SK-N-SH (cell line): ENCODE measurements around the gene CPHXL2. TPM values are rescaled to one million over a fixed set of nuclear protein-coding genes. Genes with fewer than 3 reads are reported as not detected.

Experiments used
- CTCF ChIA-PET: fragments of 300-600, 350-600 bp; formaldehyde crosslinking; extraction: SDS; loops from one replicate; lab custom pipeline; 2021; lab: Yijun Ruan, JAX
- POLR2A ChIA-PET: fragments of 350-600 bp; sonication (Branson Sonifier 250); formaldehyde crosslinking; extraction: SDS; loops from one replicate; lab custom pipeline; 2020; ENCODE audit warnings: antibody characterized with exemption, inconsistent platforms; lab: Yijun Ruan, JAX
- DNase-seq: peaks from one replicate; pipeline ENCODE4 v3.0.0; 2012
- H2AFZ ChIP-seq: fragments of 200-600 bp; sonication (generic); 2 replicates; pipeline ENCODE4 v1.8.1; 2016; ENCODE audit warnings: antibody characterized with exemption, mild to moderate bottlenecking, low read depth
- H3F3A ChIP-seq: fragments of 200-600 bp; sonication (generic); replicated peaks from 2 replicates; pipeline ENCODE3; 2016; ENCODE audit warnings: antibody characterized with exemption, mild to moderate bottlenecking; ENCODE audit not compliant: insufficient read depth
- H3K27ac ChIP-seq, 2 experiments: fragments of 200-500 bp in 1 of 2; fragments of 200-600 bp in 1 of 2; sonication (Bioruptor generic) in 1 of 2; sonication (generic), shearing (Covaris generic) in 1 of 2; 2 replicates each; pipeline versions ENCODE4 v1.5.1 to v1.6.1; 2014 to 2016; ENCODE audit warnings: low read depth in 2 of 2, inconsistent platforms in 1 of 2, low read length in 1 of 2, mild to moderate bottlenecking in 1 of 2, mixed read lengths in 1 of 2
- H3K27me3 ChIP-seq: fragments of 200-600 bp; sonication (generic), shearing (Covaris generic); 2 replicates; pipeline ENCODE4 v1.6.1; 2016; ENCODE audit warnings: mixed run types; ENCODE audit not compliant: insufficient read depth
- H3K36me3 ChIP-seq, 2 experiments: fragments of 200-500 bp in 1 of 2; fragments of 200-600 bp in 1 of 2; sonication (Bioruptor generic) in 1 of 2; sonication (generic) in 1 of 2; replicated peaks in 1 of 2; 2 replicates each; pipeline versions ENCODE3 to v1.5.1; 2014 to 2016; ENCODE audit warnings: low read length in 1 of 2, mild to moderate bottlenecking in 1 of 2; ENCODE audit not compliant: insufficient read depth in 2 of 2, control insufficient read depth in 1 of 2
- H3K4me1 ChIP-seq, 2 experiments: fragments of 200-500 bp in 1 of 2; fragments of 200-600 bp in 1 of 2; sonication (Bioruptor generic) in 1 of 2; sonication (generic), shearing (Covaris generic) in 1 of 2; 2 replicates each; pipeline versions ENCODE4 v1.5.1 to v1.6.1; 2014 to 2016; ENCODE audit warnings: low read depth in 1 of 2, low read length in 1 of 2, mixed run types in 1 of 2; ENCODE audit not compliant: insufficient read depth in 2 of 2, control insufficient read depth in 1 of 2
- H3K4me2 ChIP-seq: fragments of 200-600 bp; sonication (generic), shearing (Covaris generic); 2 replicates; pipeline ENCODE4 v1.6.1; 2017; ENCODE audit warnings: mixed run types
- H3K4me3 ChIP-seq, 2 experiments: fragments of 200-500 bp in 1 of 2; fragments of 200-600 bp in 1 of 2; sonication (Bioruptor generic) in 1 of 2; sonication (generic), shearing (Covaris generic) in 1 of 2; 2 replicates each; pipeline versions ENCODE4 v1.5.1 to v1.8.1; 2014 to 2016; ENCODE audit warnings: low read depth in 2 of 2, inconsistent platforms in 1 of 2, low read length in 1 of 2, mild to moderate bottlenecking in 1 of 2, mixed read lengths in 1 of 2, moderate library complexity in 1 of 2
- H3K79me2 ChIP-seq: fragments of 200-600 bp; sonication (generic); 2 replicates; pipeline ENCODE4 v1.8.1; 2017; ENCODE audit warnings: mild to moderate bottlenecking; ENCODE audit not compliant: insufficient read depth
- H3K9ac ChIP-seq: fragments of 200-600 bp; sonication (generic); 2 replicates; pipeline ENCODE4 v1.6.1; 2017; ENCODE audit warnings: mixed run types
- H3K9me2 ChIP-seq: fragments of 200-600 bp; sonication (generic); 2 replicates; pipeline ENCODE4 v1.6.1; 2017; ENCODE audit warnings: mixed run types
- H3K9me3 ChIP-seq: fragments of 200-600 bp; sonication (generic); 2 replicates; pipeline ENCODE4 v1.6.1; 2017; ENCODE audit warnings: mixed run types, mild to moderate bottlenecking, moderate library complexity
- H4K20me1 ChIP-seq: fragments of 200-600 bp; sonication (generic); 2 replicates; pipeline ENCODE4 v1.6.1; 2017; ENCODE audit warnings: mild to moderate bottlenecking, mixed run types; ENCODE audit not compliant: insufficient read depth
- CHD2 ChIP-seq: fragments of 150-350 bp; IDR thresholded peaks from 2 replicates; pipeline ENCODE4 v1.6.1; 2018; ENCODE audit warnings: low read length; ENCODE audit not compliant: partially characterized antibody
- EZH2phosphoT487 ChIP-seq: fragments of 200-600 bp; sonication (generic); IDR thresholded peaks from 2 replicates; pipeline ENCODE4 v1.6.1; 2017; ENCODE audit warnings: low read depth, mixed run types, mild to moderate bottlenecking, antibody characterized with exemption, moderate library complexity, borderline replicate concordance
- FOXJ3 ChIP-seq: sonication (generic); formaldehyde crosslinking; IDR thresholded peaks from 2 replicates; pipeline ENCODE4 v1.5.1; 2020; ENCODE audit warnings: mild to moderate bottlenecking, missing genetic modification reagents
- FOXM1 ChIP-seq: IDR thresholded peaks from 2 replicates; pipeline ENCODE4 v1.4.0; 2012; ENCODE audit warnings: low read depth, mild to moderate bottlenecking
- GABPA ChIP-seq: IDR thresholded peaks from 2 replicates; pipeline ENCODE4 v1.4.0; 2012; ENCODE audit warnings: low read depth, mild to moderate bottlenecking
- JUND ChIP-seq: IDR thresholded peaks from 2 replicates; pipeline ENCODE4 v1.4.0; 2012
- MAX ChIP-seq: IDR thresholded peaks from 2 replicates; pipeline ENCODE4 v1.4.0; 2012; ENCODE audit warnings: low read depth
- MEF2A ChIP-seq: IDR thresholded peaks from 2 replicates; pipeline ENCODE4 v1.4.0; 2012; ENCODE audit warnings: low read depth, borderline replicate concordance
- NRF1 ChIP-seq: IDR thresholded peaks from 2 replicates; pipeline ENCODE4 v1.6.1; 2012; ENCODE audit warnings: low read depth, mild to moderate bottlenecking, low read length
- RFX5 ChIP-seq: IDR thresholded peaks from 2 replicates; pipeline ENCODE4 v1.6.1; 2012; ENCODE audit warnings: mild to moderate bottlenecking, improper control_type of control experiment, low read length
- SIN3A ChIP-seq: IDR thresholded peaks from 2 replicates; pipeline ENCODE4 v1.6.1; 2012; ENCODE audit warnings: low read depth, mild to moderate bottlenecking, low read length, moderate library complexity, borderline replicate concordance
- SMC3 ChIP-seq: IDR thresholded peaks from 2 replicates; pipeline ENCODE4 v1.6.1; 2012; ENCODE audit warnings: low read depth, low read length, improper control_type of control experiment
- TEAD4 ChIP-seq: IDR thresholded peaks from 2 replicates; pipeline ENCODE4 v1.4.0; 2012; ENCODE audit warnings: mild to moderate bottlenecking, borderline replicate concordance; ENCODE audit not compliant: insufficient read depth
- USF2 ChIP-seq: fragments of 150-350 bp; IDR thresholded peaks from 2 replicates; pipeline ENCODE4 v1.6.1; 2017; ENCODE audit warnings: antibody characterized with exemption, low read length, low read depth, borderline replicate concordance
- WGBS: methylation state at CpG from one replicate; pipeline ENCODE4 v1.1.6; 2017; ENCODE audit warnings: low lambda C conversion rate; 5-methylcytosine and 5-hydroxymethylcytosine counted together
- polyA plus RNA-seq, 3 experiments: library from polyadenylated mRNA; depleted of rRNA; stranded (reverse); fragments of >200 nt; gene quantifications; 2 replicates each; pipeline ENCODE4 v1.2.3, GENCODE V29; 2012
- TF ChIP-seq, protein P1 (sequence below): IDR thresholded peaks from 2 replicates; pipeline ENCODE4 v1.4.0; 2012; ENCODE audit warnings: low read depth, borderline replicate concordance
- TF ChIP-seq, protein P2 (sequence below): IDR thresholded peaks from 2 replicates; pipeline ENCODE4 v1.4.0; 2012; ENCODE audit warnings: low read depth, borderline replicate concordance

CPHXL2 gene
- polyA plus RNA-seq, 1 of the 3 experiments (the other 2 are of a cell fraction), result not detected

- Histone ChIP-seq H3K79me2 (no peaks in the 10 kb centered on the region), H3K4me3 (no peak overlapping the region), H3K27ac (no peak overlapping the region), H2AFZ (no peak overlapping the region), H3K9me3 (no peaks in the 10 kb centered on the region), H3K9ac (no peak overlapping the region), H3K4me1 (no peaks in the 10 kb centered on the region), H4K20me1 (no peaks in the 10 kb centered on the region), H3K4me2 (no peak overlapping the region), H3K9me2 (no peaks in the 10 kb centered on the region), H3K27me3 (no peaks in the 10 kb centered on the region), H3F3A (no peaks in the 10 kb centered on the region), H3K36me3 (no peaks in the 10 kb centered on the region)
- WGBS, result 28% methylated on average over 2 of the region's 2 CpGs
- DNase-seq, result no peak
- CTCF ChIA-PET, result no interaction called here
- POLR2A ChIA-PET, result no interaction called here
- no peak for TF ChIP-seq MAX
- TF ChIP-seq CHD2, result no peak
- TF ChIP-seq GABPA, result no peak
Measured at GRCh38 chr16:75702242-75702641, 25.4 kb upstream of the CPHXL2 start.

GRCh38 chr16:75701361-75701760 is 24.6 kb upstream of the CPHXL2 start, which contains the start of gene DUXB:
DUXB (minus strand) TSS chr16:75701461; CDS start chr16:75701418, 43 bp downstream.
- POLR2A ChIA-PET, result no interaction called here
- Histone ChIP-seq H3K9ac (no peak within 1 kb of the TSS), H3K27me3 (no peaks in the 10 kb centered on the region), H3K4me1 (no peaks in the 10 kb centered on the region), H3K9me3 (no peaks in the 10 kb centered on the region), H3K79me2 (no peaks in the 10 kb centered on the region), H3K27ac (no peak within 1 kb of the TSS), H3K4me2 (no peak within 1 kb of the TSS), H2AFZ (no peak within 1 kb of the TSS), H4K20me1 (no peaks in the 10 kb centered on the region), H3K4me3 (no peak within 1 kb of the TSS), H3K36me3 (no peaks in the 10 kb centered on the region), H3F3A (no peaks in the 10 kb centered on the region), H3K9me2 (no peaks in the 10 kb centered on the region)
- no peak for DNase-seq
- CTCF ChIA-PET, result no interaction called here
- TF ChIP-seq MEF2A, result no peak
- TF ChIP-seq, protein P1, sequence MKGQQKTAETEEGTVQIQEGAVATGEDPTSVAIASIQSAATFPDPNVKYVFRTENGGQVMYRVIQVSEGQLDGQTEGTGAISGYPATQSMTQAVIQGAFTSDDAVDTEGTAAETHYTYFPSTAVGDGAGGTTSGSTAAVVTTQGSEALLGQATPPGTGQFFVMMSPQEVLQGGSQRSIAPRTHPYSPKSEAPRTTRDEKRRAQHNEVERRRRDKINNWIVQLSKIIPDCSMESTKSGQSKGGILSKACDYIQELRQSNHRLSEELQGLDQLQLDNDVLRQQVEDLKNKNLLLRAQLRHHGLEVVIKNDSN, result no peak
- no peak for TF ChIP-seq EZH2phosphoT487
- TF ChIP-seq SIN3A, result no peak
- TF ChIP-seq NRF1, result no peak
- TF ChIP-seq USF2, result no peak
- no peak for TF ChIP-seq CHD2
- TF ChIP-seq, protein P2, sequence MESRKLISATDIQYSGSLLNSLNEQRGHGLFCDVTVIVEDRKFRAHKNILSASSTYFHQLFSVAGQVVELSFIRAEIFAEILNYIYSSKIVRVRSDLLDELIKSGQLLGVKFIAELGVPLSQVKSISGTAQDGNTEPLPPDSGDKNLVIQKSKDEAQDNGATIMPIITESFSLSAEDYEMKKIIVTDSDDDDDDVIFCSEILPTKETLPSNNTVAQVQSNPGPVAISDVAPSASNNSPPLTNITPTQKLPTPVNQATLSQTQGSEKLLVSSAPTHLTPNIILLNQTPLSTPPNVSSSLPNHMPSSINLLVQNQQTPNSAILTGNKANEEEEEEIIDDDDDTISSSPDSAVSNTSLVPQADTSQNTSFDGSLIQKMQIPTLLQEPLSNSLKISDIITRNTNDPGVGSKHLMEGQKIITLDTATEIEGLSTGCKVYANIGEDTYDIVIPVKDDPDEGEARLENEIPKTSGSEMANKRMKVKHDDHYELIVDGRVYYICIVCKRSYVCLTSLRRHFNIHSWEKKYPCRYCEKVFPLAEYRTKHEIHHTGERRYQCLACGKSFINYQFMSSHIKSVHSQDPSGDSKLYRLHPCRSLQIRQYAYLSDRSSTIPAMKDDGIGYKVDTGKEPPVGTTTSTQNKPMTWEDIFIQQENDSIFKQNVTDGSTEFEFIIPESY, result no peak
- no peak for TF ChIP-seq FOXM1
- no peak for TF ChIP-seq GABPA
- TF ChIP-seq FOXJ3 (CRISPR knock-in tag), result no peak
- TF ChIP-seq TEAD4, result no peak
- no peak for TF ChIP-seq MAX
- no peak for TF ChIP-seq JUND
- no peak for TF ChIP-seq SMC3
- no peak for TF ChIP-seq RFX5
- WGBS, result 43% methylated on average over 5 of the region's 5 CpGs
